CD4-positive, alpha-beta T cell (primary cell): Measurements from ENCODE around the gene OPN4. TPM values are rescaled to one million over a fixed set of nuclear protein-coding genes. Genes with fewer than 3 reads are reported as not detected.

ENCODE experiments used
- ATAC-seq: fragments of 200-7000 bp; cut with Tn5 transposase; one replicate; pipeline ENCODE4 v1.10.0; 2022; ENCODE audit warnings: mild to moderate bottlenecking; ENCODE audit not compliant: poor library complexity
- CTCF ChIA-PET: fragments of 350-600 bp; sonication (Branson Sonifier 250); formaldehyde crosslinking; loops from one replicate; lab custom pipeline; 2021; ENCODE audit warnings: antibody characterized with exemption, inconsistent platforms; lab: Charles Lee
- POLR2A ChIA-PET: fragments of 350-600 bp; sonication (Branson Sonifier 250); formaldehyde crosslinking; loops from one replicate; lab custom pipeline; 2021; ENCODE audit warnings: antibody characterized with exemption, inconsistent platforms; lab: Charles Lee
- DNase-seq, 14 experiments: peaks; one replicate each; pipeline ENCODE4 v3.0.0-alpha.2; 2013 to 2020; ENCODE audit warnings: mixed read lengths in 2 of 14
- H3K27ac ChIP-seq, 2 donors: one replicate each; pipeline versions ENCODE4 v1.5.1 to v1.7.0; 2013; ENCODE audit warnings: low read length in 2 of 2, low read depth in 1 of 2, mild to moderate bottlenecking in 1 of 2
- H3K27me3 ChIP-seq, 2 experiments: 1 replicate in 1 of 2; 2 replicates in 1 of 2; pipeline versions ENCODE4 v1.6.1 to v1.7.0; 2013; ENCODE audit warnings: low read length in 2 of 2, control low read depth in 1 of 2, mild to moderate bottlenecking in 1 of 2, moderate library complexity in 1 of 2; ENCODE audit not compliant: insufficient read depth in 2 of 2, control insufficient read depth in 1 of 2
- H3K36me3 ChIP-seq: one replicate; pipeline ENCODE4 v1.6.1; 2013; ENCODE audit warnings: low read length, control low read depth; ENCODE audit not compliant: insufficient read depth
- H3K4me1 ChIP-seq: one replicate; pipeline ENCODE4 v1.6.1; 2013; ENCODE audit warnings: low read length, control low read depth; ENCODE audit not compliant: insufficient read depth
- H3K4me3 ChIP-seq: one replicate; pipeline ENCODE4 v1.5.1; 2013; ENCODE audit warnings: mild to moderate bottlenecking, low read length, moderate library complexity
- H3K9me3 ChIP-seq, 2 experiments: 1 replicate in 1 of 2; 2 replicates in 1 of 2; pipeline versions ENCODE4 v1.6.1 to v1.7.0; 2013; ENCODE audit warnings: low read length in 2 of 2, mild to moderate bottlenecking in 2 of 2, control low read depth in 1 of 2, moderate library complexity in 1 of 2; ENCODE audit not compliant: control insufficient read depth in 1 of 2, insufficient read depth in 1 of 2
- H3K27ac Mint-ChIP-seq: one replicate; pipeline ENCODE4 v1.8.0; 2020; ENCODE audit warnings: mixed read lengths
- H3K27me3 Mint-ChIP-seq: one replicate; pipeline ENCODE4 v1.8.0; 2021; ENCODE audit warnings: mixed read lengths
- H3K36me3 Mint-ChIP-seq: one replicate; pipeline ENCODE4 v1.8.0; 2021; ENCODE audit warnings: low read depth, mixed read lengths
- H3K4me1 Mint-ChIP-seq: one replicate; pipeline ENCODE4 v1.8.0; 2021; ENCODE audit warnings: low read depth, mixed read lengths
- H3K4me3 Mint-ChIP-seq: one replicate; pipeline ENCODE4 v1.8.0; 2020; ENCODE audit warnings: mild to moderate bottlenecking, mixed read lengths
- H3K9me3 Mint-ChIP-seq: one replicate; pipeline ENCODE4 v1.8.0; 2020; ENCODE audit warnings: mixed read lengths
- CTCF ChIP-seq: fragments of 200-600 bp; IDR thresholded peaks from one replicate; pipeline ENCODE4 v1.8.0; 2022; ENCODE audit warnings: antibody characterized with exemption, mild to moderate bottlenecking
- intact Hi-C, 2 experiments: fragments of 100-400 bp; cut with DNase I in 1 of 2; cut with micrococcal nuclease in 1 of 2; formaldehyde crosslinking; loops; one replicate each; pipeline versions ENCODE4 v1.15.1 to v1.9.0; 2023 to 2025; cut with DNase I, micrococcal nuclease
- total RNA-seq, 174 experiments: library from RNA in 2 of 174; stranded (reverse) in 2 of 174; gene quantifications; one replicate each; pipeline ENCODE4 v1.2.3 and lab custom pipeline; 2021 to 2026

OPN4 gene
- total RNA-seq, 2 experiments from 2014 or later, result not detected

GRCh38 chr10:86651021-86651471 is 3.3 kb upstream of the OPN4 start:
- H3K9me3 Mint-ChIP-seq, result no peaks in the 10 kb centered on the region
- H3K27ac Mint-ChIP-seq, result no peak overlapping the region
- no peak for TF ChIP-seq CTCF
- Histone ChIP-seq H3K4me1 (no peaks in the 10 kb centered on the region), H3K27ac (no peak overlapping the region), H3K36me3 (no peaks in the 10 kb centered on the region), H3K4me3 (no peak overlapping the region), H3K9me3 (no peaks in the 10 kb centered on the region), H3K27me3 (no peaks in the 10 kb centered on the region)
- ATAC-seq, result no peak
- ChIA-PET POLR2A (no interaction called here), CTCF (no interaction called here)
- no peaks in the 10 kb centered on the region for H3K27me3 Mint-ChIP-seq
- DNase-seq, result peak in 1 of 14 experiments; percentile 6
- intact Hi-C loops, result no loop called here
- no peak overlapping the region for H3K4me3 Mint-ChIP-seq
- H3K4me1 Mint-ChIP-seq, result no peaks in the 10 kb centered on the region
- H3K36me3 Mint-ChIP-seq, result no peaks in the 10 kb centered on the region

GRCh38 chr10:86651631-86652331 is 2.6 kb upstream of the OPN4 start:
- Mint-ChIP-seq H3K27me3 (no peaks in the 10 kb centered on the region), H3K27ac (no peak overlapping the region), H3K36me3 (no peaks in the 10 kb centered on the region), H3K4me1 (no peaks in the 10 kb centered on the region), H3K4me3 (no peak overlapping the region), H3K9me3 (no peaks in the 10 kb centered on the region)
- CTCF ChIA-PET, result no interaction called here
- Histone ChIP-seq H3K4me3 (no peak overlapping the region), H3K27ac (no peak overlapping the region), H3K4me1 (no peaks in the 10 kb centered on the region), H3K27me3 (no peaks in the 10 kb centered on the region), H3K36me3 (no peaks in the 10 kb centered on the region), H3K9me3 (no peaks in the 10 kb centered on the region)
- no peak for ATAC-seq
- peak in 1 of 14 experiments; percentile 4 for DNase-seq
- no peak for TF ChIP-seq CTCF
- POLR2A ChIA-PET, result no interaction called here
- intact Hi-C loops, result no loop called here

- Histone ChIP-seq H3K36me3 (no peaks in the 10 kb centered on the region), H3K27me3 (no peaks in the 10 kb centered on the region), H3K9me3 (no peaks in the 10 kb centered on the region), H3K27ac (no peak overlapping the region), H3K4me1 (no peaks in the 10 kb centered on the region), H3K4me3 (no peak overlapping the region)
- Mint-ChIP-seq H3K4me3 (no peak overlapping the region), H3K27me3 (no peaks in the 10 kb centered on the region), H3K4me1 (no peaks in the 10 kb centered on the region), H3K36me3 (no peaks in the 10 kb centered on the region), H3K27ac (no peak overlapping the region), H3K9me3 (no peaks in the 10 kb centered on the region)
- DNase-seq (peak in 2 of 14 experiments; percentile 4 to 27), ATAC-seq (no peak)
- no peak for TF ChIP-seq CTCF
- intact Hi-C loops, result no loop called here
- ChIA-PET POLR2A (no interaction called here), CTCF (no interaction called here)
Measured at GRCh38 chr10:86652361-86653202, 1.8 kb upstream of the OPN4 start.
